Measurements from ENCODE around the gene LHFPL5.

- TF ChIP-seq POLR2A (IDR thresholded peaks at IDR 0.05), result no peak
- no peak for TF ChIP-seq CTCF (IDR thresholded peaks at IDR 0.05)
Measured at GRCh38 chr6:35817515-35817914, 12.4 kb downstream of the LHFPL5 start.

Measured in body of pancreas (tissue), 4 donors.